BJ (cell line): ENCODE results near the gene TNK2. TPM values are rescaled to one million over a fixed set of nuclear protein-coding genes. Genes with fewer than 3 reads are reported as not detected.
A peak's percentile ranks its signal among the peaks of the same experiment; 100 is the strongest.

Experiments used
- CTCF ChIA-PET: fragments of 350-600 bp; formaldehyde crosslinking; extraction: SDS; loops from one replicate; lab custom pipeline; 2021; ENCODE audit warnings: antibody characterized with exemption, inconsistent platforms; lab: Yijun Ruan, JAX
- POLR2A ChIA-PET: fragments of 300-600 bp; sonication (Branson Sonifier 250); formaldehyde crosslinking; extraction: SDS; loops from one replicate; lab custom pipeline; 2021; ENCODE audit warnings: antibody characterized with exemption; lab: Charles Lee
- DNase-seq: peaks from one replicate; pipeline ENCODE4 v3.0.0-alpha.2; 2011; ENCODE audit warnings: low read depth
- H3K27me3 ChIP-seq: 2 replicates; pipeline ENCODE4 v1.6.0; 2011; ENCODE audit warnings: low read length; ENCODE audit not compliant: control insufficient read depth, insufficient read depth
- H3K36me3 ChIP-seq: 2 replicates; pipeline ENCODE4 v1.5.1; 2011; ENCODE audit warnings: low read length; ENCODE audit not compliant: control insufficient read depth, insufficient read depth
- H3K4me3 ChIP-seq: 2 replicates; pipeline ENCODE4 v1.5.1; 2011; ENCODE audit warnings: low read depth, mild to moderate bottlenecking, control low read depth, low read length
- polyA plus RNA-seq: library from polyadenylated mRNA; depleted of rRNA; stranded (reverse); fragments of >200 nt; gene quantifications from 2 replicates; pipeline ENCODE4 v1.2.3, GENCODE V29; 2011
- TF ChIP-seq, protein P1 (sequence below): IDR thresholded peaks from 2 replicates; pipeline ENCODE4 v1.5.1; 2011; ENCODE audit warnings: low read depth, mild to moderate bottlenecking, control low read depth, inconsistent platforms, low read length, moderate library complexity; ENCODE audit not compliant: insufficient read depth

Gene TNK2
- polyA plus RNA-seq, 1 experiment = 6.3 TPM

DNA sequence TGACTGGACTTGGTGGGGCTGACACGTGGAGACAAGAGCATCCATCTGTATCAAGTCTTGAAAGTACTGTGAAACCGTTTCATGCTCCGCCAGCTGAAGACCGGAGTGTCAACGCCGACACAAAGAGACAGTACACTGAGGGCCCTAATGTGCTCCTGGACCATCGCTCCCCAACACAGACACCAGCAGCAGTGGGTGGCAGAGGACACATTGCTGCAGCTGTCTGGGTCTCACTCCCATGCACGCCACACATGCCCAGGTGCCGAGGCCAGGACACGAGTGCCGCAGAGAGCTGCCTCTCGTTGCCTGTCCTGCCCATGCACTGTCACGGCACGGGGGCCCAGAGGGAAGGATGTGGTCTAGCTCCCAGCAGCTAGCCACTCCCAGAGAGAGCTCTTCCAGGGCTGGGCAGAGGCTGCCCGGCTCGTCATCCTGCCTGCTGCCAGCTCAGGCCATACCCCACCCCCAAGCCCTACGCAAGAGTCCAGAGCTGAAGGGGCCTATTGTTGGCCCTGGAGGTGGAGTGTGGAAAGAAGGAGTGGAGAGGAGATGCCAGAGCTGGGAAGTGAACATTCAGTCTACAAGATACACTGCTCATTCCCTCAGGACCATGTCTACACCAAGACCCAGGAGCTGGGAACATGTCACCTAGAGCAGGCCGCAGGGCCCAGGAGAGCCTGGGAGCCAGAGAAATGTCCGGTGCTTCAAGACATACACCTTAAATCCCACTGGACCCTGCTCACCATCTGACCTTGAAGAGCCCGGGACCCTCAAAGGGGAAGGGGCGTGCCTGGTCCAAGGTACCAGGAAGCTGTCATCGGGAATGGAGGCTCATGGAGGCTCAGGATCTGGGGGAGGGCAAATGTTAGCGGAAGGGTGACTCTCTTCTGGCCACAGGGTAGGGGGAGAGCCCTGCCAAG is 7.7 kb downstream of the TNK2 start:
- ChIA-PET CTCF (interaction anchor here (0.6 to 2.7 kb wide), 6 partner anchors 11 to 50 kb away, joined by 3 to 6 read pairs (median 5); no protein-coding TSS in a partner anchor), POLR2A (no interaction called here)
- Histone ChIP-seq H3K27me3 (no peaks in the 10 kb centered on the region), H3K4me3 (no peak overlapping the region), H3K36me3 (no peaks in the 10 kb centered on the region)
- TF ChIP-seq, protein P1, sequence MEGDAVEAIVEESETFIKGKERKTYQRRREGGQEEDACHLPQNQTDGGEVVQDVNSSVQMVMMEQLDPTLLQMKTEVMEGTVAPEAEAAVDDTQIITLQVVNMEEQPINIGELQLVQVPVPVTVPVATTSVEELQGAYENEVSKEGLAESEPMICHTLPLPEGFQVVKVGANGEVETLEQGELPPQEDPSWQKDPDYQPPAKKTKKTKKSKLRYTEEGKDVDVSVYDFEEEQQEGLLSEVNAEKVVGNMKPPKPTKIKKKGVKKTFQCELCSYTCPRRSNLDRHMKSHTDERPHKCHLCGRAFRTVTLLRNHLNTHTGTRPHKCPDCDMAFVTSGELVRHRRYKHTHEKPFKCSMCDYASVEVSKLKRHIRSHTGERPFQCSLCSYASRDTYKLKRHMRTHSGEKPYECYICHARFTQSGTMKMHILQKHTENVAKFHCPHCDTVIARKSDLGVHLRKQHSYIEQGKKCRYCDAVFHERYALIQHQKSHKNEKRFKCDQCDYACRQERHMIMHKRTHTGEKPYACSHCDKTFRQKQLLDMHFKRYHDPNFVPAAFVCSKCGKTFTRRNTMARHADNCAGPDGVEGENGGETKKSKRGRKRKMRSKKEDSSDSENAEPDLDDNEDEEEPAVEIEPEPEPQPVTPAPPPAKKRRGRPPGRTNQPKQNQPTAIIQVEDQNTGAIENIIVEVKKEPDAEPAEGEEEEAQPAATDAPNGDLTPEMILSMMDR = no peak
- DNase-seq = no peak

DNA sequence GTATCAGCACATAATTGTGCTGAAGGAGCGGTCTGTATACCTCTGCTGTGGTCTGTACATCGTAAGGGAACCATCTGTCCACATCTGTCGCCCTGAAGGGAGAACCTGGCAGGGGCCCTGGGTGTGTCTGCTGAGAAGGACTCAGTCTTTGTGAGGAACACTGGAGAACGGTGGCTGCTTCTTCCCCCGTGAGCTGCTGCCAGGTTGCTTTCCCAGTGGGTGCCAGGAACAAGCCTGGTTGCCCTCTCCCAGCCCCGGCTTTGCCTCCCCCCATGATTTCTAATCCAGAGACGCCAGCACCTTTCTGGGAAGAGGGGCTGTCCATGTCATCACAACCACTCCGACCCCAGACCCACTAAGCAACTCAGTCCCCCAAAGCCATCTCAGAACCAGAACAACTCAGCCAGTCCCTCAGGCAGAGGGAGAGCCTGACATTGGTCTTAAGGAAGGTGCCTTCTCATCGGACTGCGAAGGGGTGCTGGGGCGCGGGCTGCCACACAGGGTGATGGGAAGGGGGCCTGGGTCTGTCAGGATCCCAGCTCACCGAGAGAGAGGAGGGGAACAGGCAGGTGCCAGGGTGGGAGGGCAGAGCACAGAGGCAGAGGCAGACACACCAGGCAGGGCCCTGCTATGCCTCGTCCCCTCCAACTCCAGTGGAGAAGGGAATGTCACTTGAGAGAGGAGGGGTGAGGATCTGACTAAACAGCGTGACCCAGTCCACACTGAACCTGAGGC is 8.5 kb downstream of the TNK2 start:
- DNase-seq = no peak
- TF ChIP-seq, protein P1 = no peak
- CTCF ChIA-PET = interaction anchor here (0.6 to 1.8 kb wide), 5 partner anchors 10 to 49 kb away, joined by 3 to 6 read pairs (median 5); no protein-coding TSS in a partner anchor

DNA sequence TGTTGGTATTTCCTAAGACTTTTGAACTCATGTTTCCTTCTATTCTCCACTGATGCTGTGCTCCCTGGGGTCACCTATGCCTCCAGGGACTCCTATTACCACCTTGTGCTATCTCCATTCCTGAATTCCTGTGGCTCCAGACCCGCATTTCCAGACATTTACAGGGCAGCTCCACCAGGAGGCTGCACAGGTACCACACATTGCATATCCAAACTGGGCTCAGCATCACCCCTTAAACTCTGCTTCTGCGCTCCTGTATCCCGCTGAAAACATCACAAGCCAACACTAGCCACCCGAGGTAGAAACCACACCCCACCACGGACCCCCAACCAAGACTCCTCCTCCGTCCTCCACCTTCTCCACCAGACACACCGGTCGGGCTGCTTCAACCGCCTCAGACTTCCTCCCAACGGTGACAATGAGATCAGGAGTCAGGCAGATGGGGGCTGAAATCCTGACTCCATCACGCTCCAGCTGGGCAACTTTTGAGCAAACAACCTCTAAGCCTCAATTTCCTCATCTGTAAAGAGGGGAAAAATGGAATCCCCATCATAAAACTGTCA is 10.4 kb downstream of the TNK2 start:
- CTCF ChIA-PET = interaction anchor here (1.0 to 15.5 kb wide), 5 partner anchors 9 to 46 kb away, joined by 3 to 268 read pairs (median 3); partner anchors contain the start of gene TNK2
- Histone ChIP-seq H3K4me3 (no peak overlapping the region), H3K27me3 (no peaks in the 10 kb centered on the region), H3K36me3 (no peaks in the 10 kb centered on the region)
- no peak for DNase-seq
- TF ChIP-seq, protein P1 = 0 out of 2 replicates have a peak, but pooled peaks have one; percentile 18
- POLR2A ChIA-PET = no interaction called here

More for the DNA sequence above, 8.5 kb downstream of the TNK2 start:
- POLR2A ChIA-PET = no interaction called here
- no peaks in the 10 kb centered on the region for H3K36me3 ChIP-seq
- H3K4me3 ChIP-seq = no peak overlapping the region
- H3K27me3 ChIP-seq = no peaks in the 10 kb centered on the region

DNA sequence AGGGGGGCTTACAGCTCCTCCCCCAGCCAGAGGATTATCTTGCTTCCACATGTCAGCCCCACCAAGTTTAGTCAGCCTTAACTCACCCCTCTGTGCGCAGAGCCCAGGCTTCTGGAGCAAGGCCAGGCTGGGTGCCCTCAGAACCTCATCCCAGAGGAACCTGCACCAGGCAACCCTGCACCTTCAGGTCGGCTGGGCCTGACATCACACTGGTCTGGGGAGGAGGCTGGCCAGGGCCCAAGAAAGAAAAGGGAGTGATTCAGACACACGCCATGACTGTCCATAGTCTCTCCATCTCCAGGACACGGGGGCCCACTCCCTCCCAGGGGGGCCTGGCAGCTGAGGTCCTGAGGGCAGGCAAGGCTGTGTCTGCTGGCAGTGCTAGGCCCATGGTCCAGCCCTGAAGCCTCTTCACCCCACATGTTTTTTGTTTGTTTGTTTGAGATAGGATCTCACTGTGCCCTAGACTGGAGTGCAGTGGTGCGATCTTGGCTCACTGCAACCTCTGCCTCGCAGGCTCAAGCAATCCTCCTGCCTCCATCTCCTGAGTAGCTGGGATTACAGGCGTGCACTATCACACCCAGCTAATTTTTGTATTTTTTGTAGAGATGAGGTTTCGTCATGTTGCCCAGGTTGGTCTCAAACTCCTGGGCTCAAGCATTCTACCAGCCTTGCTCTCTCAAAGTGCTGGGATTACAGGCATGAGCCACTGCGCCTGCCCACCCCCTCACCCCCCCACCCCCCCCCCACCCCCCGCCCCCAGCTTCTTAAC is 11.1 kb downstream of the TNK2 start:
- ChIA-PET POLR2A (no interaction called here), CTCF (interaction anchor here (1.0 to 15.5 kb wide), 9 partner anchors 10 to 45 kb away, joined by 3 to 268 read pairs (median 4); partner anchors contain the start of gene TNK2)
- H3K4me3 ChIP-seq = no peak overlapping the region
- no peaks in the 10 kb centered on the region for H3K27me3 ChIP-seq
- TF ChIP-seq, protein P1 = no peak
- no peak for DNase-seq
- no peaks in the 10 kb centered on the region for H3K36me3 ChIP-seq
